ENCODE measurements around the gene RAD50.
"Not testable (repeated sequence)": the region's sequence is repeated elsewhere in the genome, so short reads cannot be mapped to it uniquely, and the experiment has no call there.

Gene RAD50

GRCh38 chr5:132677191-132677590, 120.4 kb downstream of the RAD50 start:
- DNase-seq (ENCODE audit: low read depth): peak; percentile 63

GRCh38 chr5:132677682-132678400, 121.1 kb downstream of the RAD50 start:
- no peak for DNase-seq (ENCODE audit: low read depth)

- DNase-seq (ENCODE audit: low read depth): no peak
These were observed 122.0 kb downstream of the RAD50 start for GRCh38 chr5:132678735-132679134.

- no peak for DNase-seq (ENCODE audit: low read depth)
These were observed 122.4 kb downstream of the RAD50 start for GRCh38 chr5:132679166-132679565.

- no peak for DNase-seq (ENCODE audit: low read depth)
These were observed 123.1 kb downstream of the RAD50 start for GRCh38 chr5:132679717-132680380.

- DNase-seq (ENCODE audit: low read depth): no peak
These were observed 124.2 kb downstream of the RAD50 start for GRCh38 chr5:132680780-132681475.

GRCh38 chr5:132681476-132681831, 124.7 kb downstream of the RAD50 start:
- DNase-seq (ENCODE audit: low read depth): no peak

- DNase-seq (ENCODE audit: low read depth): no peak
These were observed 125.2 kb downstream of the RAD50 start for GRCh38 chr5:132681983-132682382.

- no peak for DNase-seq (ENCODE audit: low read depth)
These were observed 127.7 kb downstream of the RAD50 start for GRCh38 chr5:132684491-132684890.

- DNase-seq (ENCODE audit: low read depth): no peak
These were observed 128.3 kb downstream of the RAD50 start for GRCh38 chr5:132684922-132685720.

- DNase-seq (ENCODE audit: low read depth): no peak
These were observed 129.4 kb downstream of the RAD50 start for GRCh38 chr5:132686193-132686592.

GRCh38 chr5:132687995-132688394, 131.2 kb downstream of the RAD50 start:
- DNase-seq (ENCODE audit: low read depth): no peak

GRCh38 chr5:132688536-132689339, 132.0 kb downstream of the RAD50 start:
- DNase-seq (ENCODE audit: low read depth): no peak

GRCh38 chr5:132689513-132689912, 132.7 kb downstream of the RAD50 start:
- no peak for DNase-seq (ENCODE audit: low read depth)

- DNase-seq (ENCODE audit: low read depth): no peak
These were observed 133.4 kb downstream of the RAD50 start for GRCh38 chr5:132690156-132690555.

GRCh38 chr5:132691755-132692631, 135.2 kb downstream of the RAD50 start:
- not testable (repeated sequence) for DNase-seq (ENCODE audit: low read depth)

- no peak for DNase-seq (ENCODE audit: low read depth)
These were observed 135.8 kb downstream of the RAD50 start for GRCh38 chr5:132692632-132692967.

All from fibroblast of gingiva (primary cell).